Sciatic nerve (tissue), 2 donors: ENCODE data around the gene CYP19A1. TPM values are rescaled to one million over a fixed set of nuclear protein-coding genes. Genes with fewer than 3 reads are reported as not detected.

ENCODE experiments used
- ATAC-seq: fragments of 200-7000 bp; cut with Tn5 transposase; one replicate; pipeline ENCODE4 v1.9.1; 2020; ENCODE audit warnings: mild to moderate bottlenecking, moderate library complexity
- DNase-seq: peaks from one replicate; pipeline ENCODE4 v3.0.0-alpha.2; 2020; ENCODE audit warnings: low spot score
- intact Hi-C: fragments of 100-400 bp; cut with DNase I; formaldehyde crosslinking; loops from one replicate; pipeline ENCODE4 v1.14.2; 2022
- total RNA-seq: library from RNA; stranded (reverse); fragmentation: NEBNext Ultra II Directional; extraction: Animal tissue kit (Norgen Biotek cat#: 25700); gene quantifications from one replicate; pipeline ENCODE4 v1.2.1, GENCODE V29; 2021
- donor health status: DM: no; HTN: no; CAD: no.
- donor health status: DM: no; HTN: no; CAD: no.

The CYP19A1 gene
- 24.0 TPM for total RNA-seq

GRCh38 chr15:51338496-51338895 lies at the start of gene CYP19A1:
TSS of gene CYP19A1 (minus strand) at chr15:51338596. CDS start at chr15:51242912, 95,684 bp downstream.
- intact Hi-C loops, result no loop called here
- no peak for DNase-seq
- ATAC-seq, result no peak

DNA sequence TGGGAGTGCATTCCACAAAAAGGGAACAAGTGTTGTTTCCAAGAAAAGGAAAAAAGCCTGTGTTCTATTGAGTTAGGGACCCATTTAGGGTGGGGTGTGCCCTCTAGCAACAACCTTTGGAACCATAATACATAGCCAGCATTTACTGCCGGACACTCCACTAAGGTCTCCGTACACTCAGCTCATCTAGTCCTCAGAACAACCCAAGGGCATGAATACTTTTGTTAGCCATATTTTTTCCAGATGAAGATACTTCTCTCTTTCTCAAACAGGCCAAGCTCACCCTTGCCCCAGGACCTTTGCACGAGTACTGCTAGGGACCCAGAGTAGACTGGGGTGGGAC lies 49.3 kb upstream of the CYP19A1 start:
- intact Hi-C loops, result loop anchor here (10.0 kb wide), 1 partner anchor 103 kb away; no protein-coding TSS in a partner anchor
- no peak for ATAC-seq
- DNase-seq, result no peak

DNA sequence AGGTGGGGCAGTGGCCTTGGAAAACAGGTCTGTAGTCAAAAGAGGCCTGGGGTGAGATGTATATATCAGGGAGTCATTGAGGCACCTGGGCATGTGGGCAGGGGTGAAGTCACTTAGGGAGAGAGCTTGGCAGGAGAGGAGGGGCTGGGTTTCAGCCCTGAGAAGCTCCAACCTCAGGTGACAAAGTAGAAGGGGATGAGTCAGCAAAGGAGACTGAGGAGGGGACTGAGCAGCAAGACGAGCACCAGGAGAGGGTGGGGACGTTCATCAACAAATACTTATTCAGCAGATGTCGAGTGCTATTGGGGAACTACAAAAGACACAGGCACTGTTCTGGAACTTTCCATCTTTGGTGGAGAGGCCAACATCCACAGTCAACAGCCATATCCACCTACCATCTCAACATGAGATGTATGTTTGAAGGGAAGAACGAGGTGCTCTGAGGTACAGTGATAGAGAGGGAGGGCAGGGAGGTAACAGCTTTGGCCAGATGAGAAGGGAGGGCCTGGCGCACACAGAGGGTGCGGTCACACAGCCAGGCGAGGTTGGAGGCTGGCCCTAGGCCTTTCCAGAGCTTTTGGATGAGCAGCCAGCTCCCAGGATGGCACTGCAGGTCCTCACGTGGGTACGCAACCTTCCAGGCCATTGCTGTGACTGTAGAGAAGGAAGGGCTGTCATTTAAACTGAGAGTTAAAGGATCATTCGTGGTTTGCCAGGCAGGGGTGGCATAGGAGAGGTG lies 48.7 kb upstream of the CYP19A1 start:
- intact Hi-C loops, result loop anchor here (10.0 kb wide), 1 partner anchor 102 kb away; no protein-coding TSS in a partner anchor
- no peak for DNase-seq
- no peak for ATAC-seq

- ATAC-seq (no peak), DNase-seq (no peak)
- intact Hi-C loops, result loop anchor here (10.0 kb wide), 1 partner anchor 102 kb away; no protein-coding TSS in a partner anchor
Measured at GRCh38 chr15:51386486-51386885, 48.1 kb upstream of the CYP19A1 start.

DNA sequence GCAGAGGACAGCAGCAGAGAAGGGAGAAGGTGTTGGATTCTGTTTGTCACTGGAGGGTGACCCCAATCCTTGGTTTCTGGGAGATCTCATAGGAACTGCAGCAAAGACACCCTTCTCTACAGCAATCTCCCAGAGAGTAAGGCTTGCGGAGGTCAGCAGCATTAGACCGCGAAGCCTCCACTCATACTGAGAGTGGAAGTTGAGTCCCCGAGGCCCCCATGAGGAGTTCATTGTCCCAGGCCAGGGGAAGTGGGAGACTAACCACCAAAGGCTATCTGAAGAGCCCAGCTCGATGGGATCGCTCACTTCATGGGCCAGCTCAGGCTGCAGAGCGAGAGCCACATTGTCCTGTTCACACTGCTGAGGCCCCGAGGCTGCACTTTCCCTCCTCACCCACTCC lies 47.6 kb upstream of the CYP19A1 start:
- no peak for ATAC-seq
- no peak for DNase-seq

GRCh38 chr15:51382787-51383186 lies 44.4 kb upstream of the CYP19A1 start:
- no peak for DNase-seq
- intact Hi-C loops, result loop anchor here (10.0 kb wide), 1 partner anchor 98 kb away; no protein-coding TSS in a partner anchor
- ATAC-seq, result no peak

More for the DNA sequence above, 47.6 kb upstream of the CYP19A1 start:
- intact Hi-C loops, result loop anchor here (10.0 kb wide), 1 partner anchor 101 kb away; no protein-coding TSS in a partner anchor

DNA sequence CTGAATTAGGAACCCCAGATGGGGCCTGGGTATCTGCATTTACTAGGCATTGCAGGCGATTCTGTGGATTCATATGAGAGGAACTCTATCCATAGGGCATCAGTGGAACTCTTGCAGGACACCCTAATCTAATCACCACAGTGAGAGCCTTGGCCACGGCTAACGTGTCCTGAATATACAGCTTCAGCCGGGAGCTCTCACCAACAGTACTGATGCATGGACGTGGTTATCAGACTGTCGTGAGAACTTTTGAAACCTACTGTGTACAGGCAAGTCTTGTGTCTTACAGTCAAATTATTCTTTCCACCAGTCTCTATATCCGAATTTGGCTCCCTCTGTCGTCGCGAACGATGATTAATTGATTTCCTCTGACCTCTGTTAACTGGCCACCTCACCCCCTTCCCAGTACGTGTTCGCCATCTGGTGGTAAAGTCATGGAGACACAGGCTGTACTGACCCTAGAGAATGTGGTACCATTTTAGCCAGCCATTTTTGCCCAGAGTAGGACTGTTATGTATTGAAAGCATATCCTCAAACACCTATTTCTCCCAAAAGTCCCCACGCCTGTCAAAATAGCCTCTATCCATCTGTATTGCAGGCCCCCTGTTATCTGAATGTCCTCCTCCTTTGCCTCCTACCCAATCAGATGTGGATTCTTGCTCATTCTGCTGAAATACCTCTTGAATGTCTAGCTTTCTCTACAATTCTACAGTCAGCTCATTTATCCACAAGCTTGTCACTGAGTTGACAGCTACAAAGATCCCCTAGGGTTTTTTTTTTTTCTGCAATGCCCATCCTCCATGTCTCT lies 42.8 kb upstream of the CYP19A1 start:
- DNase-seq, result peak; percentile 67
- intact Hi-C loops, result loop anchor here (10.0 kb wide), 1 partner anchor 96 kb away; no protein-coding TSS in a partner anchor
- peak; percentile 87 for ATAC-seq

- intact Hi-C loops, result no loop called here
- DNase-seq (no peak), ATAC-seq (no peak)
Measured at GRCh38 chr15:51379390-51379789, 41.0 kb upstream of the CYP19A1 start.

- no peak for ATAC-seq
- intact Hi-C loops, result no loop called here
- no peak for DNase-seq
Measured at GRCh38 chr15:51378406-51378805, 40.0 kb upstream of the CYP19A1 start.

DNA sequence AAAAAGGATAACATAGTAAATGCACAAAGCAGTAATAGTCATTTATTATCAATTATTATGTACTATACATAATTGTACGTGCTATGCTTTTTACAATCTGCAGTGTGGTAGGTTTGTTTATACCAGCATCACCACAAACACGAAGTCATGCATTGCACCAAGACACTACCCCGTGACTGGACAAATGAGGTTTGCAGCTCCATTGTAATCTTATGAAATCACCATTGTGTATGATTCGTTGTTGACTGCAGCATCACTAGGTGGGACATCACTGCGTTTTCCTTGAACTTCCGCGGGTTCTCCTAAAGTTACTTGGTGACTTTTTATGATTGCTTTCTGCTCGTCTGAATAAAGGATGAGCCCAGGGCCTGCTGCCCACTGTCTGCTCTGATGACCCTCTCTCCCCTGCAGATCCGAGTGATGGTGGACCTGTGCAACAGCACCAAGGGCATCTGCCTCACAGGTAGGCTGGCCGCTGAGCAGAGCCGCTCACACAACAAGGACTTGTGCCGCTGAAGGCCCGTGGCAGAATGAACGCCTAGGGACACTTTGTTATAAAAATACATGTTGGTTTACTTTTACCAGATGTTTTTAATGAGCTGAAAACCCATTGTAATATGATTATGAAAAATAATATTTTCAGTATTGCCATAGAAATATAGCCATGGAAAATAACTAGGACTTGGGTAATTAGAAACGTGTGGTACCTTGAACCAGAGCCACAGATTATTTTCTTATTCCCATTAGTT lies 38.8 kb upstream of the CYP19A1 start:
- intact Hi-C loops, result no loop called here
- ATAC-seq, result no peak
- no peak for DNase-seq

DNA sequence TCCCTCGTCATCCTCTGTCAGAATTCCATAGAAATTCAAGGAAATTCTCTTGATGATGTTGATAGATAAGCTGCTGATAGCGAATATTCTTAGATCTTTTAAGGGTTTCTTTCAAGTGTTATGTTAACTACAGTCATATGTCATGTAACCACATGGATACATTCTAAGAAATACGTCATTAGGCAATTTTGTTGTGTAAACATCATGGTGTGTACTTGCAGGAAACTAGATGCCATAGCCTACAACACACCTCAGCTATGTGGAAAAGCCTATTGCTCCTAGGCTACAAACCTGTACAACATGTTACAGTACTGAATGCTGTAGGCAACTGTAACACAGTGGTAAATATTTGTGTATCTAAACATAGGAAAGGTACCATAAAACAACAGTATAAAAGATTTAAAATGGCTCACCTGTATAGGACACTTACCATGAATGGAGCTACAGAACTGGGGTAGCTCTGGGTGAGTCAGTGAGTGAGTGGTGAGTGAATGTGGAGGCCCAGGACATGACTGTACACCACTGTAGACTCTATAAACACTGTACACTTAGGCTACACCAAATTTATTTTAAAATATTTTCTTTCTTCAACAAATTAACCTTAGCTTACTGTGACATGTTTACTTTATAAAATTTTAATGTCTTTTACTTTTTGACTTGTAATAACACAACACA lies 37.7 kb upstream of the CYP19A1 start:
- intact Hi-C loops, result no loop called here
- no peak for ATAC-seq

GRCh38 chr15:51374131-51374530 lies 35.7 kb upstream of the CYP19A1 start:
- intact Hi-C loops, result no loop called here
- DNase-seq (no peak), ATAC-seq (no peak)

More for the DNA sequence above, 37.7 kb upstream of the CYP19A1 start:
- DNase-seq, result no peak

DNA sequence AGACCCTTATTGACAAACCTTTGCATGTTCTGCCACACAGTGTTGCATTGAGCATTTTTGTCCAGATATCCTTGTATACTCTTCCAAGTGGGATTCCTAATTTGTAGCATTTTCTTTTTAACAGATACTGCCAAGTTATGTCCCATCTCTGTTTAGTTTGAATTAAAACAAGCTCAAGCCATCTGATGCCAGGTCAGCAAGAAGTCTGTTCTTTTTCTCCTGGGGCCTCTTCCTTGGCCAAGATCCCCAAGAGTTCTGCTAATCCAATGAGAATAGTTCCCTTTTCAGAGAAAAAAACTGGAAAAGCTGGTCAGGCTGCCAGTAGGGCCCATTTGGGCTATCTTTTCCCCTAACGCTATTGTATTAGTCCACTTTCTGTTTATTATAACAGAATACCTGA lies 32.9 kb upstream of the CYP19A1 start:
- ATAC-seq, result no peak
- intact Hi-C loops, result no loop called here
- DNase-seq, result no peak

- intact Hi-C loops, result no loop called here
- ATAC-seq (no peak), DNase-seq (no peak)
Measured at GRCh38 chr15:51369451-51369761, 31.0 kb upstream of the CYP19A1 start.

DNA sequence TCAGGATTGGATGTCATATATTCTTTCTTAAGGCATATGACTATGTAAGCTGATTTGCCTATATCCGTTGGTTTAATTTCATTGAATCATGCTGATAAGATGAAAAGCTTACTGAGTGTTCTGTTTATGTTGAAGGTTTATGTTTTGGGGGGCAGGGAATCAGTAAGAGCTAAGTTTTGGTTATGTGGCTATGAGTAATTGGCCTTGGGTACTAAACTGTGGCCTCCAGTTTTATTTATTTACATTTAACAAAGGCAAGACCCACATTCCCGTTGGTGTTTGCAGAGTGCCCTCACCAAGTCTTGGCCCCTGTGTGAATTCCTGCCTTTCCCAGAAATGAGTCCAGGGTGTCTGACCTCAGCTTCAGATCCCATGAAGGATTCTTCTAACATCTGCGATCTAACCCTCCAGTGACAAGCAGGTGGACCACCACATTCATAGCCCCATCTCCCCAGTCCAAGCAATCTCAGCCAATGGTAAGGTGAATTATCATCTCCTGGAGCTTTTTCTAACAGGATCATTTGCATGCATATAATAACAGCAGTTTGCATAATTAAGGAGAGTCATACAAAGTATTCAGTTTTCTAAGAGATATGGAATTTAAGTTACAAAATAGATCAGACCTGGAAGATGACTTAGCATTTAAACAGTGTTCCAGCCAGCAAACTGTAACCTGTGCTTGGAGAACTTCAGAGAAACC lies 30.5 kb upstream of the CYP19A1 start:
- intact Hi-C loops, result no loop called here
- no peak for ATAC-seq
- no peak for DNase-seq

GRCh38 chr15:51368307-51368706 lies 29.9 kb upstream of the CYP19A1 start:
- no peak for DNase-seq
- no peak for ATAC-seq
- intact Hi-C loops, result no loop called here

DNA sequence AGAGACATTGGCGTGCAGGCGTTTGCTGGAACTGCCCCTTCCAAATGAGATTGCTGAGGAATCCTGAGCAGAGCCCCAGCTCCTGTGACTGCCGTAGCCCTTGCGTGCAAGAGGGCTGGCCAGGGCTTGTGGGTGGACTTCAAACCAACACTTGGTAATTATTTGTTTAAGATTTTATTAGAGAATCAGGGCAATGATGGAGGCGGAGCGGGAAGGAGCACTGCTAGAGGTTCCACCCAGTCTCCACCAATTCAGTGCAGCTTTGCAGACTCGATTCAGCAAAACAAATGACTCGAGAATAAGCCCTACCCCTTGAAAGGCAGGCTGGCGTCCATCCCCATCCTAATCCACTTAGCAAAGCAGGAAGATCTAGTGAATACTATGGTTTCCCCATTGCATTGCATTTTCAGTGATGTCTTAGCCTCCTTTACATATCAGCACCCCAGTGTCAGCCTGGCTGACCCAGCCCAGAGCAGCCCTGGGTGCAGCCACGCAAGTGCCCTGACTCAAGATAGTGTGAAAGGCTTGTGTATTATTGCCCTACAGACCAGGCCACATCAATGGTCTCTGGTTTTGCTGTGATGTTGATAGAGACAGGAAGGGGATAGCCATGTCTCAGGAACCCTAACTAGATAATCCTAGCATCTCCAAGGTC lies 29.1 kb upstream of the CYP19A1 start:
- intact Hi-C loops, result no loop called here
- DNase-seq (no peak), ATAC-seq (peak; percentile 42)

DNA sequence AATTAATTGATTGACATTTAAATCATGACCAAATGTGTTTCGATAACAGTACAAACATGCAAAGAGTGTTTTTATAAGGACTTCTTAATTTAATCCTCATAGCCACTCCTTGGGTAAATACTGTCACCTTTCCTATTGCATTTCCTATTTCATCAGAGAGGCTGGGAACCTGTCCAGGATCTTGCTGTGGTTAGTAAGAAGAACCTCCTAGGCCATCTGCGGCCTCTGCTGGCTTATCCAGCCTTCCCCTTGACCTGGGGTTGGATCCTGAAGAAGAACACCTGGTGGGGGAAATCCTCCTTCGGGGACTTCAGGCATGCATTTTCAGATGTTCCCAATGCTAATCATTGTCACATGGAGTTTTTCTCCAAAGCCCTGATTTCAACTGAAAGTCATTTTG lies 28.5 kb upstream of the CYP19A1 start:
- intact Hi-C loops, result no loop called here
- ATAC-seq, result peak; percentile 71
- DNase-seq, result no peak
